Liver (tissue), 3 donors: ENCODE results near the gene BARHL1.

Source experiments
- GABPA ChIP-seq, 2 donors: IDR thresholded peaks in 1 of 2; conservative IDR thresholded peaks in 1 of 2; 2 replicates each; pipeline ENCODE4 v1.6.1; 2016; ENCODE audit warnings: antibody characterized with exemption in 2 of 2, mild to moderate bottlenecking in 1 of 2, moderate library complexity in 1 of 2
- RAD21 ChIP-seq, 2 donors: IDR thresholded peaks; 2 replicates each; pipeline ENCODE4 v1.6.1; 2016; ENCODE audit warnings: antibody characterized with exemption in 2 of 2, mild to moderate bottlenecking in 2 of 2
- SP1 ChIP-seq: IDR thresholded peaks from 2 replicates; pipeline ENCODE4 v1.6.1; 2018; ENCODE audit warnings: antibody characterized with exemption, mild to moderate bottlenecking
- TAF1 ChIP-seq: conservative IDR thresholded peaks from 2 replicates; pipeline ENCODE4 v1.6.1; 2016; ENCODE audit warnings: antibody characterized with exemption, mild to moderate bottlenecking
- TF ChIP-seq, protein P1 (sequence below): IDR thresholded peaks from 2 replicates; pipeline ENCODE4 v1.6.1; 2016; ENCODE audit warnings: antibody characterized with exemption
- TF ChIP-seq, protein P2 (sequence below): fragments of 150-350 bp; IDR thresholded peaks from 2 replicates; pipeline ENCODE4 v1.5.1; 2017; ENCODE audit warnings: improper control_type of control experiment, low read depth, low read length; ENCODE audit not compliant: missing input control
- TF ChIP-seq, protein P3 (sequence below): IDR thresholded peaks from 2 replicates; pipeline ENCODE4 v1.6.1; 2016; ENCODE audit warnings: antibody characterized with exemption, mild to moderate bottlenecking
- TF ChIP-seq, protein P4 (sequence below): IDR thresholded peaks from 2 replicates; pipeline ENCODE4 v1.6.1; 2016; ENCODE audit warnings: antibody characterized with exemption
- TF ChIP-seq, protein P5 (sequence below): IDR thresholded peaks from 2 replicates; pipeline ENCODE4 v1.6.1; 2016; ENCODE audit warnings: antibody characterized with exemption
- donor health status: healthy.
- donor health status: healthy.

DNA sequence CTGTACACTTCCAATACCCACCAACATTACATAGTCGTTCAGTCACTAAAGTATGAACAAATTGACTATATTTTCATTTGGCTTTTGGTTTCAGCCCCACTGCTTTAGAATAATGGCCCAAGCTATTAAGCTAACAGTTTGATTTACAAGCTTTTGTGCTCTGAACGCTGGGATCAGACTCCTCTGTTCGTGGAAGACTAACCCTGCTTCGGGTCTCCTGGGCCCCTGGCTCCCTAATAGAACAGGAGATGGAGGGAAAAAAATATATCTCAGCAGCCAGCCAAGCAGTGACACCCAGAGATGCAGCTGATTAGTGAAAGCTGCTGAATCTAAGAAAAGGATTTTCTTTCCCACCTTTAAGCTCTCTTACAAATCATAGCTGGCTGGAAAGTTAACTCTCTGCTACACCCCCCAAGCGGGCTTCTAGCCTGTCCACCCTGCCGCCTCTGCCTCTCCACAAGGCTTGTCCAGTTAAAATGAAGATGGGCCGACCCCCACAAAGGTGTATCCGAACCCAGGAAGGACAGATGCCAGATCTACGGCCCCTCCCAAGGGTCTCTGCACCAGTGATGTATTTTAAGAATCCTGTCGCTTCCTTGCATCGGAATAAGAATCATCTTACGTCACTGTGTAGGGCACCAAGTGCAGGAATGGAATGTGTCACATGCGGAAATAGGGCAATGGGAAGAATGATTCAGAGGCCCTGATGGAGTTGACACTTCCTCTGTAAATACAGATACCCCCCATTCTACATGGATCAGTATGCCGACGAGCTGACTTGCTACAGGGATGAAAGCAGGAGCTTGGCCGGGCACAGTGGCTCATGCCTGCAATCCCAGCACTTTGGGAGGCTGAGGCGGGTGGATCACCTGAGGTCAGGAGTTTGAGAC, 33.4 kb upstream of the BARHL1 start:
- TF ChIP-seq, protein P1, sequence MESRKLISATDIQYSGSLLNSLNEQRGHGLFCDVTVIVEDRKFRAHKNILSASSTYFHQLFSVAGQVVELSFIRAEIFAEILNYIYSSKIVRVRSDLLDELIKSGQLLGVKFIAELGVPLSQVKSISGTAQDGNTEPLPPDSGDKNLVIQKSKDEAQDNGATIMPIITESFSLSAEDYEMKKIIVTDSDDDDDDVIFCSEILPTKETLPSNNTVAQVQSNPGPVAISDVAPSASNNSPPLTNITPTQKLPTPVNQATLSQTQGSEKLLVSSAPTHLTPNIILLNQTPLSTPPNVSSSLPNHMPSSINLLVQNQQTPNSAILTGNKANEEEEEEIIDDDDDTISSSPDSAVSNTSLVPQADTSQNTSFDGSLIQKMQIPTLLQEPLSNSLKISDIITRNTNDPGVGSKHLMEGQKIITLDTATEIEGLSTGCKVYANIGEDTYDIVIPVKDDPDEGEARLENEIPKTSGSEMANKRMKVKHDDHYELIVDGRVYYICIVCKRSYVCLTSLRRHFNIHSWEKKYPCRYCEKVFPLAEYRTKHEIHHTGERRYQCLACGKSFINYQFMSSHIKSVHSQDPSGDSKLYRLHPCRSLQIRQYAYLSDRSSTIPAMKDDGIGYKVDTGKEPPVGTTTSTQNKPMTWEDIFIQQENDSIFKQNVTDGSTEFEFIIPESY = no peak
- TF ChIP-seq TAF1 = no peak
- TF ChIP-seq, protein P2, sequence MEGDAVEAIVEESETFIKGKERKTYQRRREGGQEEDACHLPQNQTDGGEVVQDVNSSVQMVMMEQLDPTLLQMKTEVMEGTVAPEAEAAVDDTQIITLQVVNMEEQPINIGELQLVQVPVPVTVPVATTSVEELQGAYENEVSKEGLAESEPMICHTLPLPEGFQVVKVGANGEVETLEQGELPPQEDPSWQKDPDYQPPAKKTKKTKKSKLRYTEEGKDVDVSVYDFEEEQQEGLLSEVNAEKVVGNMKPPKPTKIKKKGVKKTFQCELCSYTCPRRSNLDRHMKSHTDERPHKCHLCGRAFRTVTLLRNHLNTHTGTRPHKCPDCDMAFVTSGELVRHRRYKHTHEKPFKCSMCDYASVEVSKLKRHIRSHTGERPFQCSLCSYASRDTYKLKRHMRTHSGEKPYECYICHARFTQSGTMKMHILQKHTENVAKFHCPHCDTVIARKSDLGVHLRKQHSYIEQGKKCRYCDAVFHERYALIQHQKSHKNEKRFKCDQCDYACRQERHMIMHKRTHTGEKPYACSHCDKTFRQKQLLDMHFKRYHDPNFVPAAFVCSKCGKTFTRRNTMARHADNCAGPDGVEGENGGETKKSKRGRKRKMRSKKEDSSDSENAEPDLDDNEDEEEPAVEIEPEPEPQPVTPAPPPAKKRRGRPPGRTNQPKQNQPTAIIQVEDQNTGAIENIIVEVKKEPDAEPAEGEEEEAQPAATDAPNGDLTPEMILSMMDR = no peak
- TF ChIP-seq, protein P3, sequence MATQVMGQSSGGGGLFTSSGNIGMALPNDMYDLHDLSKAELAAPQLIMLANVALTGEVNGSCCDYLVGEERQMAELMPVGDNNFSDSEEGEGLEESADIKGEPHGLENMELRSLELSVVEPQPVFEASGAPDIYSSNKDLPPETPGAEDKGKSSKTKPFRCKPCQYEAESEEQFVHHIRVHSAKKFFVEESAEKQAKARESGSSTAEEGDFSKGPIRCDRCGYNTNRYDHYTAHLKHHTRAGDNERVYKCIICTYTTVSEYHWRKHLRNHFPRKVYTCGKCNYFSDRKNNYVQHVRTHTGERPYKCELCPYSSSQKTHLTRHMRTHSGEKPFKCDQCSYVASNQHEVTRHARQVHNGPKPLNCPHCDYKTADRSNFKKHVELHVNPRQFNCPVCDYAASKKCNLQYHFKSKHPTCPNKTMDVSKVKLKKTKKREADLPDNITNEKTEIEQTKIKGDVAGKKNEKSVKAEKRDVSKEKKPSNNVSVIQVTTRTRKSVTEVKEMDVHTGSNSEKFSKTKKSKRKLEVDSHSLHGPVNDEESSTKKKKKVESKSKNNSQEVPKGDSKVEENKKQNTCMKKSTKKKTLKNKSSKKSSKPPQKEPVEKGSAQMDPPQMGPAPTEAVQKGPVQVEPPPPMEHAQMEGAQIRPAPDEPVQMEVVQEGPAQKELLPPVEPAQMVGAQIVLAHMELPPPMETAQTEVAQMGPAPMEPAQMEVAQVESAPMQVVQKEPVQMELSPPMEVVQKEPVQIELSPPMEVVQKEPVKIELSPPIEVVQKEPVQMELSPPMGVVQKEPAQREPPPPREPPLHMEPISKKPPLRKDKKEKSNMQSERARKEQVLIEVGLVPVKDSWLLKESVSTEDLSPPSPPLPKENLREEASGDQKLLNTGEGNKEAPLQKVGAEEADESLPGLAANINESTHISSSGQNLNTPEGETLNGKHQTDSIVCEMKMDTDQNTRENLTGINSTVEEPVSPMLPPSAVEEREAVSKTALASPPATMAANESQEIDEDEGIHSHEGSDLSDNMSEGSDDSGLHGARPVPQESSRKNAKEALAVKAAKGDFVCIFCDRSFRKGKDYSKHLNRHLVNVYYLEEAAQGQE = no peak
- no peak for TF ChIP-seq RAD21 (IDR thresholded peaks at IDR 0.05)
- TF ChIP-seq GABPA (IDR thresholded peaks at IDR 0.05 in 1 of 2, conservative IDR thresholded peaks at IDR 0.05 in 1 of 2) = no peak
- TF ChIP-seq, protein P4, sequence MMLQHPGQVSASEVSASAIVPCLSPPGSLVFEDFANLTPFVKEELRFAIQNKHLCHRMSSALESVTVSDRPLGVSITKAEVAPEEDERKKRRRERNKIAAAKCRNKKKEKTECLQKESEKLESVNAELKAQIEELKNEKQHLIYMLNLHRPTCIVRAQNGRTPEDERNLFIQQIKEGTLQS = no peak
- TF ChIP-seq, protein P5, sequence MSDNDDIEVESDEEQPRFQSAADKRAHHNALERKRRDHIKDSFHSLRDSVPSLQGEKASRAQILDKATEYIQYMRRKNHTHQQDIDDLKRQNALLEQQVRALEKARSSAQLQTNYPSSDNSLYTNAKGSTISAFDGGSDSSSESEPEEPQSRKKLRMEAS = no peak
- no peak for TF ChIP-seq SP1
